GM18520 (cell line): ENCODE data around the gene TSFM.
"Not testable (repeated sequence)": the region's sequence is repeated elsewhere in the genome, so short reads cannot be mapped to it uniquely, and the experiment has no call there.

Experiments
- ATAC-seq: cut with Tn5 transposase; IDR thresholded peaks from one replicate; pipeline ENCODE4 v1.9.1; 2021; ENCODE audit not compliant: unreplicated experiment

The TSFM gene

DNA sequence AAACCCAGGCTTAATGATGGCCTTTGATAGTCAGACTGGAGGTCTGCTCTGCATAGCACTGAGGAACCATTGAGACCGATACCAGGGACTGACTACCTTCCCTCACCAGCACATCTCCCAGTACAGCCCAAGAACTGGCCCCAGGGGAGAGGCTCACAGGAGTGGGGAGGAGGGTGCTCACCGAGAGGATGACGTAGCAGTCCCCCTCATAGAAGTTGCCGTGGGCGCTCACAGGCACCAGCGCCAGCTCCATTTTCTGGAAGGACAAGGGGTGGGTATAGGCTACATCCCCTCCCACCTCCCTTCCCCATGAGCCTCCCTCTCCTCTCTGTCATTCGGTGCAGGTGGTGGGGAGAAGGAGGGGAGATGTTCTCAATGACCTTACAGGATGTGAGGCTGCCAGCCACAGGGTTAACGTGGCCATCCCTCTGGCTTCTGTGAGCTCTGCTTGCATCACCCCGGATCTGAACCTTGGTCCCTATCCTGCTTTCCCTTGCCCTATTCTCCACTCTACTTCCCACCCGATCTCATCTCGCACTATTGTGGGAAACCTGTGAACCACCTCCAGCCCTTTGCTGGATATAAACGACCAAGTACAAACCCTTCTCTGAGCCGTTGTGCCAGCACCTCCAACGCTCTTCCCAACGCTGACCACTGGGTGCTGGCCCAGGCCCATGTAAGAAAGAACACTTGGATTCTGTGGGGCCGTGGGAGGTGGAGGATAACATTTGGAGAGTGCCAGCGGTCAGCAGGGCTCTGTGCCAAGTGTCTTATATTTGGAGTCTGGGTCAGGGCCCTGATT is 31.6 kb downstream of the TSFM start:
- ATAC-seq: no peak

GRCh38 chr12:57815177-57816000 is 32.8 kb downstream of the TSFM start:
- no peak for ATAC-seq

- ATAC-seq: no peak
Measured at GRCh38 chr12:57816001-57816854, 33.6 kb downstream of the TSFM start.

- no peak for ATAC-seq
Measured at GRCh38 chr12:57816855-57817151, 34.2 kb downstream of the TSFM start.

DNA sequence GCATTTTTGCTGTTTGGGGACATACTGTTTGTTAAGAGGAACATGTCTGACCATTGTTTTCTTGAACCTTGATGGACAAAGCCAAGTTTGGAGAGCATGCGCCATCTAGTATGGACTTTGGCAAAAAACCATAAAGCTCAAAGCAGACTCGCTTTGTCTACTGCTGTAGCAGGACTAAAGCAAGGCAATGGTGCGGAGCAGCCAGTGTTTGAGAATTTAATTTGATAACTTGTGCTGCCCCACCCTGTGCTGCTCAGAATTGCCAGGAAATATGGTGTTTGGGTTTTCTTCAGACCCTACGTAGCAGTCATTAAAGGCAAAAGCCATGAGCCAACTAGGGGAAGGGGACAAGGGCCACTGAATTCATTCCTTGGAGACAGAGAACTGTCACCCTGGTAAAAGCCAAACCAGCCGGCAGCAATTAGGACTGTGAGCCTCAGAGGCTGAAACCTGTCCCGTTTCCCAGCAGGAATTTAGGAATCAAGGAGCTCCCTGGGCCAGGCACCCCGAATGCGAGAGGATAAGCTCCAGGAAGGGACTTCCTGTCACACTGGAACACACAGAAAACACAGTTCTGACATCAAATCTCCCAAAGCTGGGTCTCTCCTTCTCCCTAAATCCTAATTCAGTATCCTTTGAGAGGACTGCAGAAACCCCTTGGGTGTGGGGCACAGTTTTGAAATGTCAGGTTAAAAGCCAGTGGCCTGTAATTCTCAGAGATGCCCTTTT is 34.8 kb downstream of the TSFM start:
- no peak for ATAC-seq

GRCh38 chr12:57817990-57818331 is 35.4 kb downstream of the TSFM start:
- not testable (repeated sequence) for ATAC-seq

- not testable (repeated sequence) for ATAC-seq
Measured at GRCh38 chr12:57820119-57820518, 37.5 kb downstream of the TSFM start.

DNA sequence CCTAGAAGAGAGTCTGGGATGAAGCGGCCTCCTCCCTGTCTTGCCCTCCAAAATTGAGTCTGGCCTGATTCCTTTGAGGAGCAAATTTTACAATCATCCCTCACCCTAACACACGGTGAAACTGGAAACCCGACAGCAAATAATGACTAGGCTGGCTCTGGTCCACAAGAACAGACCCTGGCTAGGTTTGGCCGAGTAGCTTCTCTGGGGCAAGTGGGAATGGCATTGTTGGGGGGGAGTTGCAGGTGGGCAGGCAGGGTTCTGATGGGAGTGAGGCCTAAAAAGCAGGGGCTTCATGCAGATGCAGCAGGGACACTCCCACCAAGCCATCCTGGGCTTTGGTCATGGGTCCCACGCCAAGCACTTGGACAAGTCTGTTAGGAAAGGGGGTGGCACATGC is 38.4 kb downstream of the TSFM start:
- ATAC-seq: not testable (repeated sequence)

DNA sequence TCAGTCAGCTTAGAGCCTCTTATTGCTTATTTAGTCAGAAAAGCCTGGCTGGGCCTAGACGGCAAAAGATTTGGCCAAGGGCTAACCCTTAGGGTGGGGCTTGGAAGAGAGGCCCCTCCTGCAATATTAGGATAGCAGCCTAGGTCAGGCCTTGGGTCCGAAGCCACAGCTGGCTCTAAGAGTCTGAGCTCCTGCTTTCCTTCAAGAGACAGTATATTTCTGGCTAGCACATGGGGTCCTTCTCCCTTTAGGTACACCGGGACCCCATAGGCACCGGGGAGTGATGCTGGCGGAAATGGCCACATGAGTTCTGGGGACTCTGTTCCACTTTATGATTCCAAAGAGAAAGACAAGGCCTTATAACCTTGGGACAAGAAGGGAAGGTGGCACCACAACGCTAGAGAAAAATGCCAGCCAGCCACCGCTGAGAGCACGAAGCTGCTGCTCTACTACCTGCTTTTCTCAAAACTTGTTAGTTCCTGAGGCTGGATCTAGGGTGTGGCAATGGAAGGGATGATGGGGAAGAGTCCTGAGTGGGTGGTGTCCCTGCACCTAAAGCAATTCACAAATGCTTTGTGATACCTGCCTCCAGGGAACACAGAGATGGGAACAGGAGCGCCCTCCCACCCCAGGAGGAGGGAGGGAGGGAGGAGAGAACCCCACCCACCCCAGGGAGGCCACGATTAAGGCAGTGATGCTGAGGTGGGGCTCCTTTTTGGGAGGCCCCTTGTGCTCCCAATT is 39.1 kb downstream of the TSFM start:
- ATAC-seq: no peak

DNA sequence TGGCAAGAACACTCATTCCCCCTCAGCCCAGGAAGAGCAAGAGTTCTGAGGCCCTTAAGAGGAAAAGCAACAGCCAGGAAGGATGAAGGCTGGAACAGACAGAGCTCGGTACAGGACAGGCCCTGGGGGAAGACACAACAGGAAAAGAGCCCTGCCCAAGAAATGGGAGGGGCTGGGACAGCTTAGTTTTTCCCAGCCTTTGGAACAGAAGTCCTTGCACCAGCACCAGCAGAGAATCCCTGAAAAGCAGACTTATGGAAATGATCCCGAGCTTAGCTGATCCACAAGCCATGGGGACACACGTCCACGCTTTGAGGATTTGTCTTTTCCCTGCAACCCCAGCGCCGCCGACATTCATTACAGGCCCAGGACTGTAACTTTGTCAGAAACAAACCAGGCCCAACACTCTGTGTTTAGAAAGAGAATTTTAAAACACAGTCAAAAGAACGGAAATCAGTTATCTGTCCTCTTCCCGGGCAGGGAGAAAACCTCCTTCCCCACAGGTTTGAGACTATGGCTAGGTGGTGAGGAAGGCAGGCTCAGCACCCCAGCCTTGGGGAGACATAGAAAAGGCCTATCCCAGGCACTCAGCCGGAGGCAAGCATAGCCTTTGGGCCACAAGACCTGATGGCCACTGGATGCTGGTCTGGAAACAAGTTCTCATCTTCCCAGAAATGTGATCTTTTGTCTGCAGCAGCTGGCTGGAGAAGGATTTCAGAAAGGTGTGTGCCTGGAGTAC is 40.0 kb downstream of the TSFM start:
- no peak for ATAC-seq

GRCh38 chr12:57823131-57823907 is 40.7 kb downstream of the TSFM start:
- ATAC-seq: no peak

DNA sequence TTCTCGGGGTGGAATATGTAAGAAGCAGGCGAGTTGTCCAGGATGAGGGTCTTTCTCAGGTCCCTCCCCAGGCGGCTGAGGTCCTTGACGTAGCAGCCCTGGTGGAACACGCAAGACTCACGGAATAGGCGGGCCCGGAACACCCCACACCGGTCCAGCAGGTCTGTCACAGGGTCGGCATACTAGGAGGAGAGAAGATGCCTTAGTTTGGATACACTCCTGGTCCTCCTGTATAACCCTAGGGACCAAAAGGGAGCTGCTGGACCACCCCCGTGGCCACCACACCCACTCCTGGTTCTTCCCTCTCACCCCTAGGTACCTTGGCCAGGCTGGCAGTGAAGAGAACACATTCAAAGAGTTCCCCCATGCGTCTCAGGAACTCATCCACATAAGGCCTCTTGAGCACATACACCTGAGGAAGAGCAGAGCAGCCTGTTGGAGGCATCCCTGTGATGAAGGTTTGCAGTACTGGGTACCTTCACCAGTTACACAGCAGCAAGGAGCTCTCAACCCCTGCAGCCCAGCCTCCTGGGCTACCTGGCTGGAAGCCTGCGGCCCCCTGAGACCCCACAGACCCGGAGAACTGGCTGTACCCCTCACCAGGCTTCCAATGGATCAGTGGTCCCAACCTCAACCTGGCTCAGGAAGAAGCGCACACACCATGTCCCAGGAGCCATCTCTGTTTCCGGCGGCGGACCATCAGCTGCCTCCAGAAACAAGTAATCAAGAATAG is 41.5 kb downstream of the TSFM start:
- ATAC-seq: no peak

DNA sequence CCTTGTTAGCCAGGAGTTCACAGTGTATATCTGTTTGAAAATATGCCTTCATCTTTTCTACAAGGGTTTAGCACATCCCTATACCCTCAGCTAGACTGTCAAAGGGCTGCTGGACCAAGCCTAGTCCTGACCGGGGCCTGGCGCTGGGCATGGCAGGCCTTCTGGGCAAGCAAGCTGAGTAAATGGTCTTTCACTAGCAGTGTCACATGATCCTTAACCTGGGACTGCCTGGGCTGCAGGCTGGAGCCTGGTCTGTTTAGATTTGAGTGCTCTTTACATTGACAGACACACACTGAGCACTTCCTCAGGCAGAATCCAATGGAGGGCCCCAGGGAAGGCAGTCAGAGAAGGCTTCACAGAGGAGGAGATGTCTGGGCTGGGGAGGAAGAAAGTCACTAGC is 42.9 kb downstream of the TSFM start:
- ATAC-seq: no peak

DNA sequence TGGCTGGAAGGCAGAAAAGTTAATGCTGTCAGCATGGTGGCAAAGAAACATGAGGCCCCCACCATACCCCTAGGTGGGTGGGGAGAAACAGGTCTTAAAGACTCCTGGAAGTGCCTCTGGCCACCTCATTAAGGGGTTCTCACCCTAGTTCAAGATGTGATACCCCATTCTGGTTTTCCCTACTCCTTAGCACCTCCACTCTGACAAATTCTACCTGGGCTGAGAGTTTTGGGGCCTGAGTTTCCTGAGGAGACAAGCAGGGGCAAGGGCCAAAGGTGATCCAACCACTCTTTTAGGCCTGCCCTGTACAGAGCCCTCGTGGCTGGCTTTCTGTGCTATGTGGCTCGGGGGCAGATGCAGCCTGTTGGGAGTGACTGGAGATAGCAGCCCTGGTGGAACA is 43.8 kb downstream of the TSFM start:
- no peak for ATAC-seq

DNA sequence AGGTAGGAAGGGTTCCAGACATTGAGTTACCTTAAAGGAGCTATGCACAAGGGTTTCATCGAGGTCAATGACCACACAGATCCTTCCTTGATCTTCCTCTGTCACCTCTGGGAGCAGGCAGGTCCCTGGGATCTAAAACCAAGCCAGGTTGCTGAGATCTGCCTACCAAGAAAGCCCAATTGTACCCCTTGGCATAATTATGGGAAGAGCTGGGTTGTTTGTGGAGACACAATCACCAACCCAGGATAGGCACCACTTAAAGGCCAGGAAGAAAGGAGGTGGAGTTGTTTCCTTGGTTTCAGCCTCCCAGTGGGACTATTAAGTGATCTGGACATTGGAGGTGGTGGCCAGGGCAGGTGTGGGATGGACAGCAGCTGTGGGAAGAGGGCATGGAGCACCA is 44.4 kb downstream of the TSFM start:
- ATAC-seq: no peak

DNA sequence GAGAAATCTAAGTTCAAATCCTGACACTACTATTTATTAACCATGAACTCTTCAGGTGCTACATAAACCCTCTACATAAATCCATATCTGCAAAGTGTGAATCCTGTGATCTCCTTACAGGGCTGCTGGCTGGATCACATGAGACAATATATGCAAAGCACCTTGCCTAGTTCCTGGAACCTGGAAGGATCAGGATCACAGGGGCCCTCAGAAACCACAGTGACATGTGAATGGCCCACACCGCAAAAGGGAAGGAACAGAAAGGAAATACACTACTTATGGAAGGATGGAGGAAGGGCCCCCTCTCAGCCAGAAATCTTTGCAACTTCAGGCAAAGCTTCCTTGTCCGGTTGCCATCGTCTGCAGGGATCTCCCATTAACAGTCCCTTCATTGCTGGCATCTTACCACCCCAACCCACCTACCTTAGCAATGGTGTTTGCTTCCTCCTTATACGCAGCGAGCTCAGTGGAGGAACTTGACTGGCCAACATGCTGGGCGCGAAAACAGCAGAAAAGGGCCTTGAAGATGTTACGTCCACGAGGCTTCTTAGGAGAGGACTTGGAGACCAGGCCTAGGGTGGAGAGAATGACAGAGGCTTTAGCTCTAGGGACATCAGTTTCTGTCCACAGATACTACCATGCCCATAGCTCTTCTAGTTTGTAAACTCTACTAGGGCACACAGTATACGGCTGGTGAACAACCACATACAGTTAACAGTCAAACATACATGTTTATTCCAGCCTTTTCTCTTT is 46.6 kb downstream of the TSFM start:
- ATAC-seq: no peak

DNA sequence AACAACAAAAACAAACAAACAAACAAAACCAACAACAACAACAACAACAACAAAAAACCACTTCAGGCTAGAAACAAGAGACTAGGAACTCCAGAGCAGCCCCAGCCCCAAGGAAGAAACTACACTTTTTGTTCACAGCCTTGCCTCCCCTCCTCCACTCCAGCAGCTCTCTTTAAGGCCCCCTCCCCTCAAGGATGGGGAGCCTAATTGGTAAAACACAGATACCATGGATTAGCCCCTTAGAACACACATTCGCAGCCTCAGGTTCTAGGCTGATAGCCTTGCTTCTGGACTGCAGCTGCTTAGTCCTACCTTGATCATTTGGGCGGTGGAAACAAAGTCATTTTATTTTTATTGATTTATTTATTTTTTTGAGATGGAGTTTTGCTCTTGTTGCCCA is 47.8 kb downstream of the TSFM start:
- no peak for ATAC-seq

DNA sequence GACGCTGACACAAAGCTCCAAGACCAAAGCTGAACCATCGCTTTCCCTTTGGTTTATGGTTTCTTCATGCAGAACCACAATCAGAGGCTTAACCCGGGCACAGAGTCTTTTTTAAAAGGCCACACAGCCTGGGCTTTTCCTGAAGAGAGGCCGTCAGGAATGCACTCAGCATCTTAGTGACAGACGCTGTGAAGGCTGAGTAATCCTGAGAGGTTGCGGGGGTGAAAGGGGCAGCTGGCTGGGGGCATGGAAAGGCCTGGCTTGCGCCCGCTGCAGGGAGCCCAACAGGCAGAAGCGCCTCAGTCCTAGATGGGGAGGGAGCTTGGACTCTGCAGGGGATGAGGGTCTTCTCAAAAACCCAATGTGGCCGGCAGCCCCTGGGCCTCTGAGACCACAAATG is 50.4 kb downstream of the TSFM start:
- ATAC-seq: no peak
